Thyroid gland (tissue), 4 donors: ENCODE results near the gene CDH4.

Experiments used
- POLR2A ChIP-seq, 2 donors: fragments of 450-650 bp; IDR thresholded peaks; one replicate each; pipeline ENCODE4 v1.6.1; 2017; ENCODE audit warnings: antibody characterized with exemption in 2 of 2, mild to moderate bottlenecking in 2 of 2, moderate library complexity in 1 of 2
- TF ChIP-seq, protein P1 (sequence below), 6 experiments: fragments of 200-600 bp in 3 of 6; fragments of 450-650 bp in 3 of 6; sonication (generic) in 3 of 6; IDR thresholded peaks; one replicate each; pipeline ENCODE4 v1.5.1; 2016 to 2019; ENCODE audit warnings: antibody characterized with exemption in 6 of 6, mild to moderate bottlenecking in 2 of 6, inconsistent platforms in 1 of 6, moderate library complexity in 1 of 6

- TF ChIP-seq POLR2A (IDR thresholded peaks at IDR 0.05): no peak
- TF ChIP-seq, protein P1, sequence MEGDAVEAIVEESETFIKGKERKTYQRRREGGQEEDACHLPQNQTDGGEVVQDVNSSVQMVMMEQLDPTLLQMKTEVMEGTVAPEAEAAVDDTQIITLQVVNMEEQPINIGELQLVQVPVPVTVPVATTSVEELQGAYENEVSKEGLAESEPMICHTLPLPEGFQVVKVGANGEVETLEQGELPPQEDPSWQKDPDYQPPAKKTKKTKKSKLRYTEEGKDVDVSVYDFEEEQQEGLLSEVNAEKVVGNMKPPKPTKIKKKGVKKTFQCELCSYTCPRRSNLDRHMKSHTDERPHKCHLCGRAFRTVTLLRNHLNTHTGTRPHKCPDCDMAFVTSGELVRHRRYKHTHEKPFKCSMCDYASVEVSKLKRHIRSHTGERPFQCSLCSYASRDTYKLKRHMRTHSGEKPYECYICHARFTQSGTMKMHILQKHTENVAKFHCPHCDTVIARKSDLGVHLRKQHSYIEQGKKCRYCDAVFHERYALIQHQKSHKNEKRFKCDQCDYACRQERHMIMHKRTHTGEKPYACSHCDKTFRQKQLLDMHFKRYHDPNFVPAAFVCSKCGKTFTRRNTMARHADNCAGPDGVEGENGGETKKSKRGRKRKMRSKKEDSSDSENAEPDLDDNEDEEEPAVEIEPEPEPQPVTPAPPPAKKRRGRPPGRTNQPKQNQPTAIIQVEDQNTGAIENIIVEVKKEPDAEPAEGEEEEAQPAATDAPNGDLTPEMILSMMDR (IDR thresholded peaks at IDR 0.05): no peak
Measured at GRCh38 chr20:61315319-61315718, 63.3 kb downstream of the CDH4 start.
